Calu3 (cell line): Measurements from ENCODE around the gene GRB10. TPM values are rescaled to one million over a fixed set of nuclear protein-coding genes. Genes with fewer than 3 reads are reported as not detected.

ENCODE experiments used
- BruUV-seq: library from RNA; stranded (reverse); fragments of 400-500 nt; replicated peaks from 2 replicates; lab custom pipeline; 2021; lab: Mats Ljungman, UMichigan
- CTCF ChIA-PET: fragments of 300-600 bp; sonication (Branson Sonifier 250); formaldehyde crosslinking; loops from one replicate; lab custom pipeline; 2022; ENCODE audit warnings: antibody characterized with exemption; lab: Charles Lee
- DNase-seq: peaks from one replicate; pipeline ENCODE4 v3.0.0; 2022
- H3K27ac Mint-ChIP-seq: one replicate; pipeline ENCODE4 v1.8.0; 2022; ENCODE audit warnings: mixed read lengths; ENCODE audit not compliant: unreplicated experiment
- H3K27me3 Mint-ChIP-seq: one replicate; pipeline ENCODE4 v1.8.0; 2022; ENCODE audit warnings: mixed read lengths; ENCODE audit not compliant: unreplicated experiment
- H3K36me3 Mint-ChIP-seq: one replicate; pipeline ENCODE4 v1.8.0; 2022; ENCODE audit warnings: mild to moderate bottlenecking, moderate library complexity, mixed read lengths; ENCODE audit not compliant: insufficient read depth, unreplicated experiment
- H3K4me1 Mint-ChIP-seq: one replicate; pipeline ENCODE4 v1.8.0; 2022; ENCODE audit warnings: mild to moderate bottlenecking, low read depth, mixed read lengths; ENCODE audit not compliant: unreplicated experiment
- H3K4me3 Mint-ChIP-seq: one replicate; pipeline ENCODE4 v1.8.0; 2022; ENCODE audit warnings: mild to moderate bottlenecking, low read depth, moderate library complexity, mixed read lengths; ENCODE audit not compliant: unreplicated experiment
- H3K9me3 Mint-ChIP-seq: one replicate; pipeline ENCODE4 v1.8.0; 2022; ENCODE audit warnings: low read depth, mixed read lengths; ENCODE audit not compliant: unreplicated experiment
- CTCF ChIP-seq: fragments of 200-600 bp; IDR thresholded peaks from one replicate; pipeline ENCODE4 v1.8.0; 2022; ENCODE audit warnings: antibody characterized with exemption; ENCODE audit not compliant: unreplicated experiment
- intact Hi-C: fragments of 100-400 bp; cut with micrococcal nuclease; formaldehyde crosslinking; loops from one replicate; pipeline ENCODE4 v1.10.0; 2022; ENCODE audit not compliant: unreplicated experiment
- total RNA-seq: library from RNA; stranded (reverse); gene quantifications from 2 replicates; pipeline ENCODE4 v1.2.3, GENCODE V29; 2022

GRB10 gene
- total RNA-seq, 1 experiment from 2014 or later = 90.6 TPM

DNA sequence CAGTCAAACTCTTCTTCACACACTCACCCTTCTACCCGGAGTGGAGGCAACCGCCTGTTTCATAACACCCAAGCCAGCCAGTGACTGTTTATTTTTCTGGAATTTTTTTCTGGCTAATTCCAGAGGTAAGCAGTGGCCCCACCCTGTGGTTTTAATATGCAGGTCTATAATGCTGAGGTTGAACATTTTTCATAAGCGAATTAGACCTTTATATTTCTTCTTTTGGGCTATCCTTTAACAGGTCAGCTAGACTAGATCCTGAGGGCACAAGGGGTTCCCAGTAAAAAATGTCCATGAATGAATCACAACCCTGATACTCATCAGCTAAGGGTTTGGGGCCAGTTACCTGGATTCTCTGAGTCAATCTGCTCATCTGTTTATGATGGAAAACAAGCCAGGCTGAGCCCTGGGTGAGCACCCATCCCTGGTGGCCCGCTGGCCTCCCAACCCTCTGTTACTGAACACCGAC is 76.2 kb downstream of the GRB10 start:
- no peak for TF ChIP-seq CTCF
- no peak for DNase-seq

DNA sequence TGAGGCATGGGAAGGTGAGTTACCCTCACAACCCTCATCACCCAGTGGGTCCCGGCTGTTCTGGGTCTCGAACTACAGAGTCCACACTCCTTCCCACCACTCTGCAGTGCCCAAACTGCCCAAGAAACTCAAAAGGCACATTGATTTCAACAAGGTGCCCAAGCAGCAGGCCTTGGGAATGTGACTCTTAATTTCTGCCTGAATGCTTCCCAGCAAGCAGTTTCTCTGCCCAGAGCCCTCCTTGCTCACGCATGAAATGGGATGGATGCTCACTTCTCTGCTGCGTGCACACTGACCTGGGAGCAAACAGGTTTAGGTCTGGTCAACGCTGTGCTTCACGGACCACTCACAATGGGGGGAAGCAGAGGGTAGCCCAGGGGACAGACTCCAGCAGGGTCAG is 77.9 kb downstream of the GRB10 start:
- CTCF ChIA-PET = no interaction called here
- no peak overlapping the region for H3K4me3 Mint-ChIP-seq
- DNase-seq = no peak
- BruUV-seq = no TSS peak
- H3K27me3 Mint-ChIP-seq = no peaks in the 10 kb centered on the region
- no peaks in the 10 kb centered on the region for H3K9me3 Mint-ChIP-seq
- H3K36me3 Mint-ChIP-seq = peaks cover 12% of the 10 kb centered on the region
- TF ChIP-seq CTCF = no peak
- H3K27ac Mint-ChIP-seq = no peak overlapping the region
- intact Hi-C loops = no loop called here
- H3K4me1 Mint-ChIP-seq = peaks cover 47% of the 10 kb centered on the region

More for the DNA sequence above, 76.2 kb downstream of the GRB10 start:
- Mint-ChIP-seq H3K36me3 (peaks cover 9% of the 10 kb centered on the region), H3K27me3 (no peaks in the 10 kb centered on the region), H3K9me3 (no peaks in the 10 kb centered on the region), H3K4me3 (no peak overlapping the region), H3K4me1 (peaks cover 55% of the 10 kb centered on the region), H3K27ac (no peak overlapping the region)
- intact Hi-C loops = no loop called here
- CTCF ChIA-PET = no interaction called here
- no TSS peak for BruUV-seq

DNA sequence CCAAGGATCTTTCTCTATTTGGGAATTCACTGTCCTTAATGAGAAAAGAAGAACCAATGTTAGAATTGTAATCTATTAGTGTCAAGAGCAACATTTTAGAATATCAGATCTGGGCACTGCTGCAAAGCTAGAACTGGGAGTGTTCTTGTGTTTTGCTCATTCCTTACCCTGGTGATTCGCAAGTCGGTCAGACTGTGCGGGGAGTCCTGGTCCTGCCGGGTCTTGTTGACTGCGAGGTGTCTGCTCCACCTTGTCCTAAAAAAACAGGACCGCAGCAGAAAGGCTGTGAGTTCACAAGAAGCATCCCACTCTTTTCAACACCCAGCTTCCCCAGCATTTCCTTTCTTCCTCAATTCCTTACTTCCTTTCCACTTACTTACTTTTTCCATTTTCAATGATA is 79.0 kb downstream of the GRB10 start:
- H3K27ac Mint-ChIP-seq = no peak overlapping the region
- no peak for DNase-seq
- TF ChIP-seq CTCF = no peak
- H3K36me3 Mint-ChIP-seq = peaks cover 12% of the 10 kb centered on the region
- BruUV-seq = no TSS peak
- H3K4me3 Mint-ChIP-seq = no peak overlapping the region
- no peaks in the 10 kb centered on the region for H3K9me3 Mint-ChIP-seq
- no peaks in the 10 kb centered on the region for H3K27me3 Mint-ChIP-seq
- CTCF ChIA-PET = interaction anchor here (1.0 kb wide), 1 partner anchor 9 kb away, joined by 5 read pairs; no protein-coding TSS in a partner anchor
- H3K4me1 Mint-ChIP-seq = peaks cover 41% of the 10 kb centered on the region
- intact Hi-C loops = no loop called here

GRCh38 chr7:50699143-50699542 is 83.6 kb downstream of the GRB10 start:
- intact Hi-C loops = no loop called here
- Mint-ChIP-seq H3K27me3 (no peaks in the 10 kb centered on the region), H3K4me1 (peaks cover 30% of the 10 kb centered on the region), H3K9me3 (peaks cover 2% of the 10 kb centered on the region), H3K4me3 (no peak overlapping the region), H3K27ac (no peak overlapping the region), H3K36me3 (peaks cover 17% of the 10 kb centered on the region)
- DNase-seq = no peak
- BruUV-seq = no TSS peak
- CTCF ChIA-PET = no interaction called here
- no peak for TF ChIP-seq CTCF
